Epidermal melanocyte (primary cell): ENCODE results near the gene OR5F1.

ENCODE experiments used
- DNase-seq: peaks from one replicate; pipeline ENCODE4 v3.0.0; 2011; ENCODE audit warnings: low spot score; ENCODE audit not compliant: insufficient read length

OR5F1 gene

GRCh38 chr11:55994525-55994924, at the start of gene OR5F1:
Gene OR5F1 (minus strand): TSS chr11:55994625. CDS start chr11:55994625, 0 bp downstream.
- DNase-seq, result no peak

DNA sequence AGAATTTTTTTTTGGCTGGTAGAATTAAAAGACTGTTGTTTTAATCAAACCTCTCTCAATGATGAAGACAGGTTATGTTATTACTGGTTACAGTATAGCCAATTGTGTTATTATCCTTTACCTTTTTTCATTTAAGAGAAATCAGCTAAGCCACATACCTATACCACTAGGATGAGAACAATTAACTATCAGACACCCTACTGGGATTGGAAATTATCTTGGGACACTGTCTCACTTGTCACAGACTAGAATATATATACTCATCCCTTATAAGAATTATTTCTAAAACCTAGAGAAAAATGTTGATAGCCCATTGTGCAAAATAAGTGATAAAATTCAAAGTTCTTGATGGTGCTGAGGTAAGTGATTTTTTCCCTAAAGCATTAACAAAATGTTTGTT, 32.9 kb upstream of the OR5F1 start, which contains the start of gene OR5AS1:
Gene OR5AS1, plus strand, starts transcription at position 301 of the 400 bp plus-strand sequence. CDS start 2,765 bp downstream, outside the sequence.
- DNase-seq, result no peak

DNA sequence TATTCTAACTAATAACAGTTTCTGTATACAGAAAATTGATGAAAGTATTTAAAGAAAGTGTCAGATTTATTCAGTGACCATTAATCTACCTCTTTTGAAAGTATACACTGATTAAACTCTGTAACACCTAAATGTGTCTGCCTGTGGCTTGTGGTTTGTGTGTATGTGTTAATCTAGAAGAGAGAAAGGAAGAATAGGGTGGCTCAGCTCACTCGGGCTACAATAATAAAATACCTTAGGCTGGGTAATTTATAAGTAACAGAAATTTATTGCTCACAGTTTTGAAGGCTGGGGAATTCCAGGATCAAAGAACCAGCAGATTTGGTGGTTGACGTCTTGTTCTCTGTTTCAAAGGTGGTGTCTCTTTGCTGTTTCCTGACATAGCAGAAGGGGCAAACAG, 19.4 kb upstream of the OR5F1 start:
- no peak for DNase-seq

GRCh38 chr11:56010716-56011115, 16.3 kb upstream of the OR5F1 start:
- DNase-seq, result no peak

DNA sequence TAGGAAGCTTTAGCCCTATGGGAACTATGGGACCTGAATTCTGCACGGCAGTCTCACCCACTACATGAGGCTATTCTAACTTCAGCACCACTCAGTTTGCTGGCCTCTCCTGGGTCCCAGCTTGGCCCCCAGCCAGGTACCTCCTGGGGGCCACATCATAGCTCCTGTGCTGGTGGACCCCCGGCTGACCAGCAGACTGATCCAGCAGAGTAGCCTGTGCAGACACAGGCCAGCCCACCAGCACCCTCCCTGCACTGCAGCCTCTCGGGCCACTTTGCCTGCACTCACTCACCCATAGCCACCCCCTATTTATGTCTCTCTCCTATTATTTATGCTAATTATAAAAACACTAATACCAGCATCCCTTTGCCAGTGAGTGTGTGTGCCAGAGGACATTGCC, 23.5 kb downstream of the OR5F1 start:
- no peak for DNase-seq

DNA sequence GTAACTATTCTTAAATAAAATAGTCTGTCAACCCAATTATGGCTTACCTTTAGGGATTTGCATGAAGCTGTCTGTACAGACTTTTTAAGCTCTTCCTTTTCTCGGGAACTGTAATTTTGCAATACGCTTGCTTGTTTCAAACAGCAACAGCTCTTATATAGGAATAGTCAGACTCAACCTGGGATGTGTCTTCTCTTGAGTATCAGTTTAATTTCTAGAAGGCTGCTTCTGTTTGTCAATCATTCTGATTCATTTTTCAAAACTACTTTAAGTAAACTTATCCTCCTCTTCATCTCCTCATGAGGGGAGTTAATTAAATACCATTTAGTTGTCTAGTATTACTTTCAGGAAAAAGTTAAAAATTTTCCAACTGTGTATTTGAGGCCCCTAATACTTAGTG, 24.6 kb downstream of the OR5F1 start, which contains the start of gene OR10AG1:
Gene OR10AG1, minus strand, starts transcription at position 101 of the 400 bp plus-strand sequence. Its CDS starts 38 bp downstream, at position 63.
- DNase-seq, result no peak

- no peak for DNase-seq
Measured at GRCh38 chr11:55967914-55968313, 26.5 kb downstream of the OR5F1 start.

DNA sequence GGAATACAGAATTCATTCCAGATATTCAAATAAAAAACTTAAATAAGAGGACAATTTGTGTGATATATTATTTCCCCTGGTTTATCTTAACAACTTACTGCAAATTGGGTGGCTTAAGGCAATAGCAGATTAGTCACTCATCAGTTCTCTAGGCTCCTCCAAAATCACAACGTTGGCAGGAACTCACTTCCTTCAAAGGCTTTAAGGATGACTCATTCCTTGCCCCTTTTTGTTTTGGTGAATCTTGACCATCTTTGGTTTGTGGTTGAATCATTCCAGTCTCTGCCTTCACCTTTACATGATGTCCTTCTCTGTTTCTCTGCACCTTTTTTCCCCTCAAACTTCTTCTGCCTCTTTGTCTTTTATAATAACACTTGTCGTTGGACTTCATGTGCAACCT, 28.0 kb downstream of the OR5F1 start:
- no peak for DNase-seq

DNA sequence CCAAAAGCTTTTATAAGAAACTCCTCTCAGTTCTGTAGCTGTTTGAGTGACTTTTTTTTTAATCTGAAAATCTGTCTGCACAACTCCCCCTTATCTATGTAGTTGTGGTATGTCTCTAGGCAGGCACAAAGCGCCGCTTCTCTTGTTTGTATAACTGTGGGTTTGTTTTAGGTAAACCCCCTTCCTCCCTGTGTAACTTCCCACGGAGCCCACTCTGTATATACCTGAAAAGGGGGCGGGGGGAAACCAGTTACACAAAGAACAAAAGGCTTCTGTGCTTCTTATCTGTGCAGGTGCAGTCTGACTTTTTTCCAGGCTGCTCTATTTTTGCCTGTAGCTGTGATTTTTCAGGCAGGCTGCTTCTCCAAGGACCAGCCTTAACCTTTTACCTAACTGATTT, 37.9 kb downstream of the OR5F1 start:
- DNase-seq, result no peak

GRCh38 chr11:55949330-55949729, 45.1 kb downstream of the OR5F1 start:
- DNase-seq, result no peak
